OCI-LY7 (cell line): Measurements from ENCODE around the gene TTF2.

Experiments
- CTCF ChIP-seq: fragments of 200-600 bp; sonication (generic); conservative IDR thresholded peaks from 2 replicates; pipeline ENCODE4 v1.5.1; 2014; ENCODE audit warnings: mild to moderate bottlenecking, antibody characterized with exemption, low read length, moderate library complexity, mixed read lengths
- EZH2phosphoT487 ChIP-seq: fragments of 200-600 bp; sonication (generic); IDR thresholded peaks from 2 replicates; pipeline ENCODE4 v1.6.1; 2018; ENCODE audit warnings: low read depth, borderline replicate concordance, mild to moderate bottlenecking, mixed run types, antibody characterized with exemption, low read length, moderate library complexity, mixed read lengths

GRCh38 chr1:117046781-117047180 lies 13.3 kb upstream of the TTF2 start:
- TF ChIP-seq CTCF = no peak
- no peak for TF ChIP-seq EZH2phosphoT487
